Glomerular endothelial cell (primary cell): ENCODE measurements around the gene ACTL10. TPM values are rescaled to one million over a fixed set of nuclear protein-coding genes. Genes with fewer than 3 reads are reported as not detected.

Experiments used
- DNase-seq: peaks from one replicate; pipeline ENCODE4 v3.0.0-alpha.2; 2011; ENCODE audit warnings: low read depth, low spot score; ENCODE audit errors: extremely low read depth
- total RNA-seq: library from RNA; depleted of rRNA; stranded (reverse); fragments of >200 nt; gene quantifications from 2 replicates; pipeline ENCODE4 v1.2.3, GENCODE V29; 2015

ACTL10 gene
- total RNA-seq, 1 donor from 2014 or later, result 1.4 TPM

GRCh38 chr20:33676121-33676520, 9.4 kb downstream of the ACTL10 start:
- no peak for DNase-seq

GRCh38 chr20:33676652-33677645, 10.2 kb downstream of the ACTL10 start:
- no peak for DNase-seq

GRCh38 chr20:33677991-33678702, 11.4 kb downstream of the ACTL10 start:
- no peak for DNase-seq

- DNase-seq, result no peak
Measured at GRCh38 chr20:33679758-33680485, 13.2 kb downstream of the ACTL10 start.

- DNase-seq, result no peak
Measured at GRCh38 chr20:33680686-33681085, 13.9 kb downstream of the ACTL10 start.

- DNase-seq, result no peak
Measured at GRCh38 chr20:33681288-33681687, 14.5 kb downstream of the ACTL10 start.

- DNase-seq, result no peak
Measured at GRCh38 chr20:33681728-33682353, 15.1 kb downstream of the ACTL10 start.

- no peak for DNase-seq
Measured at GRCh38 chr20:33684533-33685327, 18.0 kb downstream of the ACTL10 start.

- no peak for DNase-seq
Measured at GRCh38 chr20:33685328-33686099, 18.8 kb downstream of the ACTL10 start.

GRCh38 chr20:33686100-33686983, 19.6 kb downstream of the ACTL10 start, which contains the start of gene E2F1:
E2F1 (minus strand) TSS chr20:33686385; CDS start chr20:33686264, 121 bp downstream.
- DNase-seq, result no peak

GRCh38 chr20:33686984-33687366, 20.2 kb downstream of the ACTL10 start:
- no peak for DNase-seq

GRCh38 chr20:33687370-33687915, 20.7 kb downstream of the ACTL10 start:
- no peak for DNase-seq

- no peak for DNase-seq
Measured at GRCh38 chr20:33687993-33688937, 21.5 kb downstream of the ACTL10 start.

- no peak for DNase-seq
Measured at GRCh38 chr20:33688938-33689424, 22.2 kb downstream of the ACTL10 start.

GRCh38 chr20:33689493-33689892, 22.8 kb downstream of the ACTL10 start:
- no peak for DNase-seq

GRCh38 chr20:33689973-33690372, 23.2 kb downstream of the ACTL10 start:
- DNase-seq, result no peak
